ENCODE data around the gene RPTOR.
A peak's percentile ranks its signal among the peaks of the same experiment; 100 is the strongest.

The RPTOR gene

GRCh38 chr17:80646328-80646727 is 101.7 kb downstream of the RPTOR start:
- peak; percentile 74 for DNase-seq

- peak; percentile 13 for DNase-seq
Observed at GRCh38 chr17:80647746-80648145, 103.1 kb downstream of the RPTOR start.

GRCh38 chr17:80649200-80649644 is 104.6 kb downstream of the RPTOR start:
- DNase-seq, result no peak

GRCh38 chr17:80649672-80650330 is 105.2 kb downstream of the RPTOR start:
- no peak for DNase-seq

- no peak for DNase-seq
Observed at GRCh38 chr17:80650331-80650672, 105.7 kb downstream of the RPTOR start.

- DNase-seq, result no peak
Observed at GRCh38 chr17:80650751-80651518, 106.3 kb downstream of the RPTOR start.

DNA sequence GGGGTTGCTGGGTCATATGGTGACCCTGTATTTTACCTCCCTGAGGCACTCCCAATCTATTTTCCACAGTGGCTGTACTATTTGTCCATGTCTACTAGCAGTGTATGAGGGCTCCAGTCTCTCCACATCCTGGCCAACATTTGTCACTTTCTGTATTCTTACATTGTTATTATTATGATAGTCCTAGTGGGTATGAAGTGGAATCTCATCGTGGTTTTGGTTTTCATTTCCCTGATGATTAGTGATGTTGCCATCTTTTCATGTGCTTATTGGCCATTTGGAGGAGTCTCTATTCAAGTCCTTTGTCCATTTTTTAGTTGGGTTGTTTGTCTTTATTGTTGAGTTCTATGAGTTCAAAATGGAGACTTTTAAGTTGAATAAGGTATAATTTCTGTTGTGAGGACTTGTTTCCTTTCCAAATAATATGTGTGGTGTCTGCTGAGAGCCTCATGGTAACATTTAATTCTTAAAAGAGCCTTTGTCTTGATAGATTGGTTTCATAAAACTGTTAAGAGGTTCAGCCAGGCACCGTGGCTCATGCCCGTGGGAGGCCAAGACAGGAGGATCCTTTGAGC is 108.2 kb downstream of the RPTOR start:
- DNase-seq, result no peak

GRCh38 chr17:80653856-80654255 is 109.2 kb downstream of the RPTOR start:
- no peak for DNase-seq

- no peak for DNase-seq
Observed at GRCh38 chr17:80655608-80656007, 111.0 kb downstream of the RPTOR start.

GRCh38 chr17:80656590-80656989 is 112.0 kb downstream of the RPTOR start:
- no peak for DNase-seq

- no peak for DNase-seq
Observed at GRCh38 chr17:80657561-80657960, 112.9 kb downstream of the RPTOR start.

DNA sequence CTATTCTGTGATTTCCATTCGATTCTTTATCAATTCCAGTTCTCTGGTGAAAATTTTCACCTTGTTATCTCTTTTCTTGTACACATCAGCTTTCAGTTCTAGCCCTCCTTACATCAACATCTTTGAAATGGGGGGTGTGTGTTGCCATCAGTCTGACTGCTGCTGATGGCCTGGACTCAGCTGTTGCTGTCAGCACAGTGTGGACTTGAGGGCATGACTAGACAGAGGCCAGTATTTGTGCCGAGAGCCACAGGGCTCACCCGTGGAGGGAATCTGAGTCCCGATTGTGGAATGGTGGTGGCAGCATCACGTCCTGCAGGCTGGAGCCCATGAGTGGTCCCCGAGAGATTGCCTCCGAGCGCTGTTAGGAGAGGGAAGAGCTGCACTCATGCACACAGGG is 114.2 kb downstream of the RPTOR start:
- DNase-seq, result no peak

DNA sequence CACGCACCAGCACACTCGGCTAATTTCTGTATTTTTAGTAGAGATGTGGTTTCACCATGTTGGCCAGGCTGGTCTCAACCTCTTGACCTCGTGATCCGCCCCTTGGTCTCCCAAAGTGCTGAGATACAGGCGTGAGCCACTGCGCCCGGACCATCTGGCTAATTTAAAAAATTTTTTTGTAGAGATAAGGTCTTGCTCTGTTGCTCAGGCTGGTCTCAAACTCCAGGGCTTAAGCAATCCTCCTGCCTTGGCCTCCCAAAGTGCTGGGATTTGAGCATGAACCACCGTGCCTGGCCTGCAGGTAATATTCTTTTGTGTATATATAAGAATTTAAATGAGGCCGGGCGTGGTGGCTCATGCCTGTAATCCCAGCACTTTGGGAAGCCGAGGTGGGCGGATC is 115.0 kb downstream of the RPTOR start:
- no peak for DNase-seq

GRCh38 chr17:80660527-80661198 is 116.0 kb downstream of the RPTOR start:
- DNase-seq, result no peak

- no peak for DNase-seq
Observed at GRCh38 chr17:80662557-80662956, 117.9 kb downstream of the RPTOR start.

- peak; percentile 49 for DNase-seq
Observed at GRCh38 chr17:80663781-80664206, 119.2 kb downstream of the RPTOR start.

- DNase-seq, result no peak
Observed at GRCh38 chr17:80664217-80664790, 119.7 kb downstream of the RPTOR start.

- DNase-seq, result no peak
Observed at GRCh38 chr17:80665792-80666191, 121.2 kb downstream of the RPTOR start.

- no peak for DNase-seq
Observed at GRCh38 chr17:80666867-80667266, 122.2 kb downstream of the RPTOR start.

DNA sequence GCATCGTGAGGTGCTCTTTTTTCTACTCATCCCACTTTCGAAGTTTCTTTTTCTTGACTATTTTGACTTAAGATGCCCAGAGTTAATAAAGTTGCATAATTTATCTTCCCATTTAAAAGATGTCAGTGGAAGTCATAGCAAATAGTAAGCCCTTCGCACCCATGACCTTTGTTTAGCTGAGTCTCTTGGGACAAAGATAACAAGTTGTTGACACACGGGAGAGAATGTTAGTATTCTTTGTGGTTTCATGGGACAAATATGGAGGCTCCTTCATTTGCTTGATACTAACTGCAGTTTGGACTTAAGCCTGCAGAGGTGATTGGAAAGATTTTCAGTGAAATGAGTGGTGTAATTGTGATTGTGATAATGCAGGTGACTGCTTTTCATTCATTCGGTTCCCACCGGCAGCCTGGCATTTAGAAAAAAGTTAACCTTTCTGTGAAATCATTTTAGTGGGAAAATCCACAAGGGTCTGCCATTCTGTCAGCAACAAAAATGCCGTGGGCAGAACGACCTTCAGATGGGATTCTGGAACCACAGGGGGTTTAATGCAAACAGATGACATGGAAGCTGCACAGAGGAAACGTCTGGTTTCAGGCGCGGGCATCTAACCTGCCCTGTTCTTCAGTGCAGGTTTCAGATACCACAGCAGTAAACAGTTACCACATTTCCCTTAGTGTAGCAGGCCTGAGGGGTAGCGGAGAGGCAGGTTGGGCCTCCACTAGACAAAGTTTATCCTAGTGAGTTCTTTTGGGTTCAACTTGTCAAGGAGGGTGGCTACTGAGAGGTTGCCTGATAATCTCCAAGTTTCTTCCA is 123.0 kb downstream of the RPTOR start:
- no peak for DNase-seq

DNA sequence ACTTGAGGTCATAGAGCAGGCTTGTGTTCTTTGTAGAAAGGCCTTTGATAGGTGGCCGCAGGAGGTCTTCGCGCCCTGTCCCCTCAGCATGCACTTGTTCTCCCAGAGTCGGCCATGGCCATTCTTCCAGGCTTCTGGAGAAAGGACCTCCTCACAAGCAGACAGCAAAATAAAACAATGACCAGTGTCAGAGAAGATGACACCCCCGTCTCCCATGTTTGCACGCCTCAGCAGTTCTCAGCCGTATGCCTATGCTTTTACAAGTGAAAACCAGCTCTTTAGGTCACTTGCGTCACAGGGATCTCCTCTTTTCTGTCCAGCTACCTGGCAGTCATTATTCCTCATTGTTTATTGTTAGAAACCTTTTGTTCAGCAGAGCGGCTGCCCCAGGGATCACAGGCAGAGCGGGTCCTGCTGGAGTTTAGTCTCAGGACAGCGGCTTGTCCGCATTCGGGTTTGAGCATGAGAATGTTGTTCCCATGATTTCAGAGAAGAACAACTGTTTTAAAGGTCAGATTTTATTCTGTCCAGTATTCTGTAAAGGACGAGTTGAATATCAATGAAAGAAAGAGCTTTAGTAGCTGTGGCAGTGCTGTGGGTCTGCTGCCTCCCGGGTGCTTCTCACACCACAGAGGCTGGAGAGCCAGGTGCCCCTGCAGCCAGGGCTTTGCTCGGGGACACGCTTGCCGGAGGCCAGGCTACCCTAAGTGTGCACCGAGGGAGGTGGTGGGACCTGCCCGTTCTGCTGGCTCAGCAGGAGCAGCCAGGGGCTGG is 123.9 kb downstream of the RPTOR start:
- no peak for DNase-seq
